ENCODE results near the gene SCML1. TPM values are rescaled to one million over a fixed set of nuclear protein-coding genes. Genes with fewer than 3 reads are reported as not detected.

Gene SCML1, protein sequence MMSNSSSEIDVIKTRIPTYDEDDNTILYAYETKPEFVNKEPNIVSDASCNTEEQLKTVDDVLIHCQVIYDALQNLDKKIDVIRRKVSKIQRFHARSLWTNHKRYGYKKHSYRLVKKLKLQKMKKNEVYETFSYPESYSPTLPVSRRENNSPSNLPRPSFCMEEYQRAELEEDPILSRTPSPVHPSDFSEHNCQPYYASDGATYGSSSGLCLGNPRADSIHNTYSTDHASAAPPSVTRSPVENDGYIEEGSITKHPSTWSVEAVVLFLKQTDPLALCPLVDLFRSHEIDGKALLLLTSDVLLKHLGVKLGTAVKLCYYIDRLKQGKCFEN
- total RNA-seq (10.1 and 12.4 TPM in 2 replicates), polyA plus RNA-seq (8.8 and 9.0 TPM in 2 replicates), polyA minus RNA-seq (10.2 and 12.1 TPM in 2 replicates), Bru-seq, nascent RNA (percentile 77 among the genes with signal in this experiment), BruChase-seq, experiment 1, labeled RNA remaining after a 6-hour chase (percentile 91 among the genes with signal in this experiment), BruChase-seq, experiment 2, labeled RNA remaining after a 2-hour chase (percentile 85 among the genes with signal in this experiment)
- 8.2 TPM in 2 replicates for polyA plus RNA-seq (2011; cell fraction: cytosol; rRNA removed)
- polyA plus RNA-seq (2011; cell fraction: nucleus; rRNA removed), result 36.5 and 41.3 TPM in 2 replicates
- polyA plus RNA-seq (2012), result 5.4 TPM in 2 replicates
- polyA minus RNA-seq (2011; cell fraction: cytosol; rRNA and poly(A)+ RNA removed), result 9.4 TPM
- polyA minus RNA-seq (2011; cell fraction: nucleus; rRNA and poly(A)+ RNA removed), result 8.0 and 12.4 TPM in 2 replicates
- long read RNA-seq, transcript SCML1-203 (6 exons, 2,679 nt), result major isoform, 15 of 31 reads
- long read RNA-seq, transcript SCML1-204 (6 exons, 2,704 nt), result minor isoform, 5 of 31 reads
- long read RNA-seq, partial matches to known transcripts, result 0 of 31 reads
- long read RNA-seq, other reads (novel, unspliced or antisense), result 10 of 31 reads

DNA sequence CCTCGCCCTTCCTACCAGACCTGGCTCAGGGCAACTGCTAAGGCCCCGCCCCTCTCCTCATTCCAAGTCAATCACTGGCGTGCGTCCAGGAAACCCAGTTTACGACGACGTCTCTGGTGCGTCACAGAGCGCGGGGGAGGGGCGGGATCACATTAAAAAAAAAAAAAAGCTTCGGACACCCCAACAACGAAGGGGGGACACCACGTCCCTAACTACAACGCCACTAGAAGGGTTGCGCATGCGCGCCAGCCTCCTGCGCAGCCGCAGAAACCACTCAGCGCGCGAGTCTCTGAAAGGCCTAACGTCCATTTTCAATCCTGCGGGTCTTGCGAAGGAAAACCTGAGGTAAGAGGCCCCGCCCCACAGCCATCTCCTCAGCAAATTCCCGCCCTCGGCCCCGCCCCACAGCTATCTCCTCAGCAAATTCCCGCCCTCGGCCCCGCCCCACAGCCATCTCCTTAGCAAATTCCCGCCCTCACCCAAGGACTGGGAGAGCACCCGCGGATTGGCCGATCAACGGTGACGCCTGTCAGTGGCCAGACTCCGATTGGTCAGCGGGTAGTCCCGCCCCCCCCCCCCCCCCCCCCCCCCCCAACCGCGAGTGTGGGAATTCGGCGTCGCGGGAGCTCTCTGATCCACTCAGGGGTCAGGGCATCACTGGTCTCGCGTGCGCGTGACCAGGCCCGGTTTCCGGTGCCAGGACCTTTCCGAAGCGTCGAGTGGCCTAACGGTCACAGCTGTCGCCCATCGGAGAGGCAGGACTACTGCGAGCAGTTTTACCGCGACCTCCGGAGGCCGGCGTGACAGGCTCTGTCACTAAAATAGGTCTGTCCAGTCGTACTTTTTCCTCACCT is at the start of gene SCML1:
TSS of gene SCML1 (plus strand) at position 638 of the 854 bp plus-strand sequence. CDS start 6,694 bp downstream, outside the sequence.
- H3K9me1 ChIP-seq (replicated peaks; ENCODE audit: control insufficient read depth, extremely low read depth, insufficient read depth, low read length), result no peaks in the 10 kb centered on the region

More for the DNA sequence above, at the start of gene SCML1:
- peak within 1 kb of the TSS; percentile 89 for H3K4me2 ChIP-seq (ENCODE audit: insufficient read depth, low read length)
- intact Hi-C loops (cut with micrococcal nuclease) (loop anchor here (2.0 to 10.0 kb wide), 4 partner anchors 142 to 1882 kb away; partner anchors contain the start of genes AP1S2, PDHA1 and PHKA2), dilution Hi-C loops (cut with MboI; ENCODE audit: extremely low pct_ligation_motif_present, low sequenced_read_pairs) (no loop called here)
- H3K4me1 ChIP-seq (ENCODE audit: control insufficient read depth, extremely low read depth, insufficient read depth, low read length), result no peaks in the 10 kb centered on the region
- peak within 1 kb of the TSS; percentile 77 for H3K27ac ChIP-seq (ENCODE audit: insufficient read depth, low read depth, low read length)
- POLR2A ChIA-PET, result interaction anchor here (0.6 kb wide), 1 partner anchor 958 kb away, joined by 9 read pairs; no protein-coding TSS in a partner anchor
- H3K27me3 ChIP-seq (ENCODE audit: control insufficient read depth in 2 of 2, insufficient read depth in 2 of 2, low read length in 2 of 2), result no peaks in the 10 kb centered on the region
- FAIRE-seq (peak; percentile 99), DNase-seq (ENCODE audit: low read depth, low spot score) (peak; percentile 97)
- H3K4me3 ChIP-seq (replicated peaks in 1 of 3; ENCODE audit: insufficient read depth in 1 of 3, low read depth in 1 of 3, low read length in 3 of 3), result peak within 1 kb of the TSS; percentile 61 to 88 (median 63)
- TF ChIP-seq MYC (IDR thresholded peaks at IDR 0.05; ENCODE audit: low read depth, low read length) (no peak), FOS (IDR thresholded peaks at IDR 0.05; ENCODE audit: borderline replicate concordance, insufficient read depth, low read length) (no peak), GATA2 (IDR thresholded peaks at IDR 0.05; ENCODE audit: insufficient read depth, insufficient read length, low read depth, low read length) (no peak), POLR2A (IDR thresholded peaks at IDR 0.05; ENCODE audit: low read depth, low read length) (no peak), POLR2AphosphoS5 (IDR thresholded peaks at IDR 0.05; ENCODE audit: insufficient read depth, low read depth, low read length) (peak; percentile 21)
- H4K20me1 ChIP-seq (replicated peaks; ENCODE audit: control insufficient read depth, extremely low read depth, insufficient read depth, low read length), result no peaks in the 10 kb centered on the region
- peaks cover 18% of the 10 kb centered on the region for H3K79me2 ChIP-seq (ENCODE audit: control insufficient read depth, insufficient read depth, low read length)
- H3K36me3 ChIP-seq (ENCODE audit: control insufficient read depth in 2 of 2, extremely low read depth in 1 of 2, insufficient read depth in 2 of 2, low read length in 2 of 2), result no peaks in the 10 kb centered on the region
- CTCF ChIA-PET, result interaction anchor here (0.8 kb wide), 1 partner anchor 12 kb away, joined by 3 read pairs; no protein-coding TSS in a partner anchor
- H3K9ac ChIP-seq (replicated peaks; ENCODE audit: extremely low read depth, insufficient read depth, low read length), result peak within 1 kb of the TSS; percentile 87
- no peaks in the 10 kb centered on the region for H3K9me3 ChIP-seq (replicated peaks; ENCODE audit: control insufficient read depth, insufficient read depth, low read length)
- no TSS peak for BruUV-seq (replicated peaks)
- peak within 1 kb of the TSS; percentile 40 for H2AFZ ChIP-seq (ENCODE audit: low read depth, low read length)

Data from endothelial cell of umbilical vein (primary cell).